BLaER1 (cell line): ENCODE data around the gene EPYC.

Experiments used
- H3K27ac ChIP-seq: shearing (Covaris generic); formaldehyde crosslinking; 2 replicates; pipeline ENCODE4 v1.8.1; 2022
- H3K27me3 ChIP-seq: shearing (Covaris generic); formaldehyde crosslinking; 2 replicates; pipeline ENCODE4 v1.8.1; 2022
- H3K36me3 ChIP-seq: shearing (Covaris generic); formaldehyde crosslinking; 2 replicates; pipeline ENCODE4 v1.8.1; 2022
- H3K4me1 ChIP-seq: shearing (Covaris generic); formaldehyde crosslinking; 2 replicates; pipeline ENCODE4 v1.8.1; 2022
- H3K4me2 ChIP-seq: shearing (Covaris generic); formaldehyde crosslinking; 2 replicates; pipeline ENCODE4 v1.8.1; 2022
- H3K4me3 ChIP-seq: shearing (Covaris generic); formaldehyde crosslinking; 2 replicates; pipeline ENCODE4 v1.8.1; 2022
- H3K9ac ChIP-seq: shearing (Covaris generic); formaldehyde crosslinking; 2 replicates; pipeline ENCODE4 v1.8.1; 2022
- H3K9me3 ChIP-seq: shearing (Covaris generic); formaldehyde crosslinking; 2 replicates; pipeline ENCODE4 v1.8.1; 2022
- H4K20me1 ChIP-seq: shearing (Covaris generic); formaldehyde crosslinking; 2 replicates; pipeline ENCODE4 v1.8.1; 2022
- Cebpa-rat ChIP-seq: shearing (Covaris generic); IDR thresholded peaks from 2 replicates; pipeline ENCODE4 v1.8.1; 2022

The EPYC gene

GRCh38 chr12:90917431-90917830 is 87.3 kb downstream of the EPYC start:
- Histone ChIP-seq H3K27ac (no peak overlapping the region), H3K27me3 (no peaks in the 10 kb centered on the region), H4K20me1 (no peaks in the 10 kb centered on the region), H3K9me3 (no peaks in the 10 kb centered on the region), H3K36me3 (no peaks in the 10 kb centered on the region), H3K4me1 (no peaks in the 10 kb centered on the region), H3K4me2 (no peak overlapping the region), H3K9ac (no peak overlapping the region), H3K4me3 (no peak overlapping the region)
- TF ChIP-seq Cebpa-rat = no peak

DNA sequence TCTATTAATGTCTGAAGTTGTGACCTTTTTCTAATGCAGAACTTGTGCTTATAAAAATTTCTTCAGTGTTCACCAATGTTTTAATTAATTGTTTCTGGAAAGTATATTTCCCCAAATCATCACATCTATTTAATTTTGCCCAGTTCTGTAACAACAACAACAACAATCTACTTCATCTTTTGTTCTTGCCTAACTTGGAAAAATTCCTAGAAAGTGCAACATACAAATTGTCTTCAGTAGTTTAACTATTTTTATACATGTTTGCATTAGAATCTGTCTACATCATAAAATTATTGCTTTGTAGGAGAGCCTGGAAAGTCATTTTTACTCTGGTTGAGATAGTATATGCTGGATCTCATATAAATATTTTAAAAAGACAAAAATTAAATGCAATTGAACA is 88.3 kb downstream of the EPYC start:
- Histone ChIP-seq H3K4me1 (no peaks in the 10 kb centered on the region), H3K9ac (no peak overlapping the region), H3K36me3 (no peaks in the 10 kb centered on the region), H3K4me2 (no peak overlapping the region), H3K27me3 (no peaks in the 10 kb centered on the region), H3K9me3 (no peaks in the 10 kb centered on the region), H4K20me1 (no peaks in the 10 kb centered on the region), H3K27ac (no peak overlapping the region), H3K4me3 (no peak overlapping the region)
- TF ChIP-seq Cebpa-rat = no peak

DNA sequence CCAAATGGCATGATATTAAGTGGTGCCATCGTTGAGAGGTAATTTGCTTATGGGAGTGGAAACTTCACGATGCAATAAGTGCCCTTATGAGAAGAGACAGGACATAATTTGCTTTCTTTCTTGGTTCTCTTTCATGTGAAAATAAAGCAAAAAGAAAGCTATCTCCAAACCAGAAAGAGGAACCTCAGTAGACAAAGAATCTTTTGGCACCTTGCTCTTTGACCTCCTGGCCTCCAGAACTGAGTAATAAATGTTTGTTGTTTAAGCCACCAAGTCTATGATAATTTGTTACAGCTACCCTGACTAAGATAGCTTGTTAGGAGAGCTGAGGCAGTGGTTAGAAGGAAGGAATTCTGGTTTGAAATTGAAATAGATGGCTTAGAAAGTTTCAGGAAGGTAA is 89.4 kb downstream of the EPYC start:
- H3K27ac ChIP-seq = no peak overlapping the region
- no peaks in the 10 kb centered on the region for H3K36me3 ChIP-seq
- no peaks in the 10 kb centered on the region for H4K20me1 ChIP-seq
- no peaks in the 10 kb centered on the region for H3K4me1 ChIP-seq
- no peak overlapping the region for H3K4me3 ChIP-seq
- H3K9me3 ChIP-seq = no peaks in the 10 kb centered on the region
- H3K9ac ChIP-seq = no peak overlapping the region
- H3K4me2 ChIP-seq = no peak overlapping the region
- no peaks in the 10 kb centered on the region for H3K27me3 ChIP-seq
- TF ChIP-seq Cebpa-rat = no peak
